ENCODE data around the gene POLD4.
A peak's percentile ranks its signal among the peaks of the same experiment; 100 is the strongest.

DNA sequence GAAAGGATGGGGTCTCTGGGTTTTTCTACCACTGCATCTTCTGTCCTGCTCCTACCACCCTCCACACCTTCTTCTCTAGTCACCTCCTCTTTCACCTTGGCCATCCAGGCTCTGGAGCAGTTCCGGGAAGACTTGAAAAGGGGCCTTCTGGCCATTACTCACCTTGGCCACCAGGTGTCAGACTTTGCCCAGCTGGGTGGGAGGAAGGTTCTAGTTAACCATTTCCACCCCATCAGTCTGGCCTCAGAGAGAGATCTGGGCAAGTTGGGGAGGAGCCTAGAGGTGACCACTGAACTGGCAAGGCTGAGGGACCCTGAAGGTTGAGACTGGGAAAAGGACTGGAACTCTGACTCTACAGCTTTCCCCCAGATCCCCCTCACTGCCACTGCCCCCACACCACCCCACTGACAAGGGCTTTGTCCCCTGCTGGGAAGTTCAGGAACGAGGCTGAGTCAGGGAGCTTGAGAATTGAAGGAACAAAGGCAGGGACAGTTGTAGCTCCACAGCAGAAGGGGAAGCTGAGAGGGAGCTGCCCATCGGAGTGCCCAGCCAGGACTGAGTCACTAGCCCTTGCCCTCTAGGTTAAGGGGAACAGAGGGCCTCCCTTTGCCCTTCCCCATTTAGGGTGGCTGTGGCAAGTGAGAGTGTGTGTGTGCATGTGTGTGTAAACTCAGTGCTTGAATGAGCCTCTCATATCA is 3.7 kb upstream of the POLD4 start:
- TF ChIP-seq, protein P1, sequence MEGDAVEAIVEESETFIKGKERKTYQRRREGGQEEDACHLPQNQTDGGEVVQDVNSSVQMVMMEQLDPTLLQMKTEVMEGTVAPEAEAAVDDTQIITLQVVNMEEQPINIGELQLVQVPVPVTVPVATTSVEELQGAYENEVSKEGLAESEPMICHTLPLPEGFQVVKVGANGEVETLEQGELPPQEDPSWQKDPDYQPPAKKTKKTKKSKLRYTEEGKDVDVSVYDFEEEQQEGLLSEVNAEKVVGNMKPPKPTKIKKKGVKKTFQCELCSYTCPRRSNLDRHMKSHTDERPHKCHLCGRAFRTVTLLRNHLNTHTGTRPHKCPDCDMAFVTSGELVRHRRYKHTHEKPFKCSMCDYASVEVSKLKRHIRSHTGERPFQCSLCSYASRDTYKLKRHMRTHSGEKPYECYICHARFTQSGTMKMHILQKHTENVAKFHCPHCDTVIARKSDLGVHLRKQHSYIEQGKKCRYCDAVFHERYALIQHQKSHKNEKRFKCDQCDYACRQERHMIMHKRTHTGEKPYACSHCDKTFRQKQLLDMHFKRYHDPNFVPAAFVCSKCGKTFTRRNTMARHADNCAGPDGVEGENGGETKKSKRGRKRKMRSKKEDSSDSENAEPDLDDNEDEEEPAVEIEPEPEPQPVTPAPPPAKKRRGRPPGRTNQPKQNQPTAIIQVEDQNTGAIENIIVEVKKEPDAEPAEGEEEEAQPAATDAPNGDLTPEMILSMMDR (IDR thresholded peaks at IDR 0.05): peak; percentile 86 to 88
- TF ChIP-seq POLR2AphosphoS5 (IDR thresholded peaks at IDR 0.05) (peak in 1 of 3 donors; percentile 35), POLR2A (IDR thresholded peaks at IDR 0.05) (no peak), EP300 (IDR thresholded peaks at IDR 0.05) (no peak)

All from suprapubic skin (tissue), 4 donors.